Common myeloid progenitor, CD34-positive (primary cell): ENCODE measurements around the gene ZNF84. TPM values are rescaled to one million over a fixed set of nuclear protein-coding genes. Genes with fewer than 3 reads are reported as not detected.
A peak's percentile ranks its signal among the peaks of the same experiment; 100 is the strongest.

ENCODE experiments used
- CTCF ChIA-PET: fragments of 350-600 bp; sonication (Branson Sonifier 250); formaldehyde crosslinking; loops from one replicate; lab custom pipeline; 2021; ENCODE audit warnings: antibody characterized with exemption; lab: Charles Lee
- POLR2A ChIA-PET: fragments of 350-600 bp; sonication (Branson Sonifier 250); formaldehyde crosslinking; loops from one replicate; lab custom pipeline; 2021; ENCODE audit warnings: antibody characterized with exemption; lab: Charles Lee
- DNase-seq, 3 donors: peaks; one replicate each; pipeline versions ENCODE4 v3.0.0 to v3.0.0-alpha.2; 2013
- H3K27ac ChIP-seq, 2 experiments: 1 replicate in 1 of 2; 2 replicates in 1 of 2; pipeline ENCODE4 v1.7.0; 2013; ENCODE audit warnings: inconsistent platforms in 2 of 2, low read length in 2 of 2, mild to moderate bottlenecking in 2 of 2, low read depth in 1 of 2, moderate library complexity in 1 of 2; ENCODE audit not compliant: severe bottlenecking in 2 of 2, insufficient read depth in 1 of 2, poor library complexity in 1 of 2
- H3K27me3 ChIP-seq, 5 experiments: replicated peaks in 2 of 5; 1 replicate in 3 of 5; 2 replicates in 2 of 5; pipeline versions ENCODE4 v1.6.1 to v1.7.0; 2013; ENCODE audit warnings: low read length in 4 of 5, mild to moderate bottlenecking in 2 of 5, moderate library complexity in 2 of 5, inconsistent platforms in 1 of 5; ENCODE audit not compliant: insufficient read depth in 5 of 5, control insufficient read depth in 4 of 5
- H3K36me3 ChIP-seq, 4 experiments: 1 replicate in 2 of 4; 2 replicates in 2 of 4; pipeline versions ENCODE4 v1.6.1 to v1.7.0; 2013; ENCODE audit warnings: low read length in 3 of 4, control low read depth in 1 of 4, mild to moderate bottlenecking in 1 of 4; ENCODE audit not compliant: control insufficient read depth in 4 of 4, insufficient read depth in 4 of 4
- H3K4me1 ChIP-seq, 4 experiments: 1 replicate in 3 of 4; 2 replicates in 1 of 4; pipeline versions ENCODE4 v1.6.1 to v1.7.1; 2013; ENCODE audit warnings: low read length in 3 of 4, mild to moderate bottlenecking in 3 of 4, control low read depth in 1 of 4, inconsistent platforms in 1 of 4, moderate library complexity in 1 of 4; ENCODE audit not compliant: control insufficient read depth in 4 of 4, insufficient read depth in 4 of 4; ENCODE audit errors: control extremely low read depth in 1 of 4
- H3K4me3 ChIP-seq, 7 experiments: 1 replicate in 4 of 7; 2 replicates in 3 of 7; pipeline versions ENCODE4 v1.5.1 to v1.7.0; 2013; ENCODE audit warnings: mild to moderate bottlenecking in 7 of 7, low read length in 6 of 7, moderate library complexity in 6 of 7, inconsistent platforms in 2 of 7, low read depth in 2 of 7, control low read depth in 1 of 7; ENCODE audit not compliant: insufficient read depth in 4 of 7, control insufficient read depth in 1 of 7; ENCODE audit errors: extremely low read depth in 1 of 7
- H3K9me3 ChIP-seq, 5 experiments: 1 replicate in 4 of 5; 2 replicates in 1 of 5; pipeline versions ENCODE4 v1.6.1 to v1.7.1; 2013; ENCODE audit warnings: low read length in 4 of 5, mild to moderate bottlenecking in 2 of 5, inconsistent platforms in 1 of 5, low read depth in 1 of 5, moderate library complexity in 1 of 5; ENCODE audit not compliant: control insufficient read depth in 4 of 5, insufficient read depth in 2 of 5; ENCODE audit errors: control extremely low read depth in 1 of 5
- WGBS: methylation state at CpG from one replicate; pipeline ENCODE4 v1.1.5; 2013; ENCODE audit not compliant: insufficient coverage; 5-methylcytosine and 5-hydroxymethylcytosine counted together
- polyA plus RNA-seq: library from polyadenylated mRNA; unstranded; fragments of 120-200 nt; gene quantifications from one replicate; pipeline ENCODE4 v1.2.1, GENCODE V29; 2013

Gene ZNF84
- polyA plus RNA-seq, result 42.7 TPM

- ChIA-PET POLR2A (interaction anchor here (0.6 to 1.1 kb wide), 4 partner anchors 51 to 192 kb away, joined by 3 to 4 read pairs (median 4); partner anchors contain the start of genes ZNF26 and ZNF891), CTCF (interaction anchor here (1.2 kb wide), 1 partner anchor 9 kb away, joined by 3 read pairs; no protein-coding TSS in a partner anchor)
- peak; percentile 100 for DNase-seq
- H3K27me3 ChIP-seq, result no peaks in the 10 kb centered on the region
- H3K27ac ChIP-seq, result peak within 1 kb of the TSS; percentile 74 to 92
- under 1% methylated on average over 77 of the region's 103 CpGs for WGBS
- H3K9me3 ChIP-seq, result peaks cover 15 to 61% (median 39%) of the 10 kb centered on the region in 5 experiments
- H3K4me1 ChIP-seq, result peaks cover 0 to 9% (median 0%) of the 10 kb centered on the region in 4 experiments
- peak within 1 kb of the TSS; percentile 61 to 90 (median 76) for H3K4me3 ChIP-seq
- peaks cover 16 to 34% (median 24%) of the 10 kb centered on the region in 4 experiments for H3K36me3 ChIP-seq
Measured at GRCh38 chr12:133037207-133038005, at the start of gene ZNF84. Gene ZNF84, plus strand, starts transcription at chr12:133037509. Its CDS starts 3,959 bp downstream, at chr12:133041468.

- Histone ChIP-seq H3K27ac (no peak overlapping the region), H3K9me3 (peaks cover 16 to 90% (median 63%) of the 10 kb centered on the region in 5 experiments), H3K27me3 (no peaks in the 10 kb centered on the region), H3K4me1 (no peaks in the 10 kb centered on the region), H3K4me3 (no peak overlapping the region), H3K36me3 (peaks cover 6 to 53% (median 28%) of the 10 kb centered on the region in 4 experiments)
- CTCF ChIA-PET, result interaction anchor here (1.0 kb wide), 2 partner anchors 11 to 48 kb away, joined by 3 read pairs; no protein-coding TSS in a partner anchor
- WGBS, result 50% methylated on average over 1 of the region's 1 CpG
- POLR2A ChIA-PET, result no interaction called here
- peak in 2 of 3 donors; percentile 31 to 61 for DNase-seq
Measured at GRCh38 chr12:132998741-132999140, 38.6 kb upstream of the ZNF84 start.

DNA sequence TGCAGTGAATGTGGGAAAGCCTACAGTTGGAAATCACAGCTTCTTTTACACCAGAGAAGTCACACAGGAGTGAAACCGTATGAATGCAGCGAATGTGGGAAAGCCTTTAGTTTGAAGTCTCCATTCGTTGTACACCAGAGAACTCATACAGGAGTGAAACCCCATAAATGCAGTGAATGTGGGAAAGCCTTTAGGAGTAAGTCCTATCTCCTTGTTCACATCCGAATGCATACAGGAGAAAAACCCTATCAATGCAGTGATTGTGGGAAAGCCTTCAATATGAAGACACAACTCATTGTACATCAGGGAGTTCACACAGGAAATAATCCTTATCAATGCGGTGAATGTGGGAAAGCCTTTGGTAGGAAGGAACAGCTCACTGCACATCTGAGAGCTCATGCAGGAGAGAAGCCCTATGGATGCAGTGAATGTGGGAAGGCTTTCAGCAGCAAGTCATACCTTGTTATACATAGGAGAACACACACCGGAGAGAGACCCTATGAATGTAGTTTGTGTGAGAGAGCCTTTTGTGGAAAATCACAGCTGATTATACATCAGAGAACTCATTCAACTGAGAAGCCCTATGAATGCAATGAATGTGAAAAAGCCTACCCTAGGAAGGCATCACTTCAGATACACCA lies 26.5 kb upstream of the ZNF84 start:
- CTCF ChIA-PET, result interaction anchor here (0.8 kb wide), 1 partner anchor 11 kb away, joined by 4 read pairs; no protein-coding TSS in a partner anchor
- WGBS, result 93% methylated on average over 5 of the region's 6 CpGs
- H3K9me3 ChIP-seq, result peaks cover 32 to 87% (median 75%) of the 10 kb centered on the region in 5 experiments

GRCh38 chr12:133023566-133023965 lies 13.7 kb upstream of the ZNF84 start:
- Histone ChIP-seq H3K27ac (no peak overlapping the region), H3K36me3 (peaks cover 0 to 7% (median 2%) of the 10 kb centered on the region in 4 experiments), H3K4me3 (no peak overlapping the region), H3K4me1 (no peaks in the 10 kb centered on the region), H3K27me3 (no peaks in the 10 kb centered on the region), H3K9me3 (peaks cover 9 to 62% (median 28%) of the 10 kb centered on the region in 5 experiments)
- no peak for DNase-seq
- ChIA-PET POLR2A (no interaction called here), CTCF (no interaction called here)
- 90% methylated on average over 2 of the region's 2 CpGs for WGBS

More for the DNA sequence above, 26.5 kb upstream of the ZNF84 start:
- peak overlapping the region in 1 of 7 experiments; percentile 22 for H3K4me3 ChIP-seq
- DNase-seq, result no peak
- no peaks in the 10 kb centered on the region for H3K27me3 ChIP-seq
- H3K36me3 ChIP-seq, result peaks cover 45 to 92% (median 68%) of the 10 kb centered on the region in 4 experiments
- H3K27ac ChIP-seq, result no peak overlapping the region
- POLR2A ChIA-PET, result no interaction called here
- no peaks in the 10 kb centered on the region for H3K4me1 ChIP-seq

DNA sequence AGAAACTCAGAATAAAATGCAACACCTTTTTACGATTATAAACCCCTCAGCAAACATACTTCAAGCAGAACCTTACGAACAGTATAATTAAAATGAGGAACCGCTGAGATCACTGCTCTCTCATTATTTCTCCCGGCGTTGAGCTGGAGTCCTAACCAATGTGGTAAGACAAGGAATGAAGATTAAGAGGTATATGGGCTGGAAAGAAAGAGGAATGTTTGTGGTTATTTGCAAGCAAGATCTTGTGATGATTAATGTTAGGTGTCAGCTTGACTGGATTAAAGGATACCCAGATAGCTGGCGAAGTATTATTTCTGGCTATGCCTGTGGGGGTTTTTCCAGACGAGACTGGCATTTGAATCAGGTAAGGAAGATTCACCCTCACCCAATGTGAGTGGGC lies 10.3 kb upstream of the ZNF84 start:
- Histone ChIP-seq H3K27ac (no peak overlapping the region), H3K4me1 (no peaks in the 10 kb centered on the region), H3K9me3 (peaks cover 8 to 62% (median 31%) of the 10 kb centered on the region in 5 experiments), H3K4me3 (no peak overlapping the region), H3K36me3 (no peaks in the 10 kb centered on the region), H3K27me3 (no peaks in the 10 kb centered on the region)
- ChIA-PET CTCF (no interaction called here), POLR2A (no interaction called here)
- 98% methylated on average over 5 of the region's 7 CpGs for WGBS
- no peak for DNase-seq

DNA sequence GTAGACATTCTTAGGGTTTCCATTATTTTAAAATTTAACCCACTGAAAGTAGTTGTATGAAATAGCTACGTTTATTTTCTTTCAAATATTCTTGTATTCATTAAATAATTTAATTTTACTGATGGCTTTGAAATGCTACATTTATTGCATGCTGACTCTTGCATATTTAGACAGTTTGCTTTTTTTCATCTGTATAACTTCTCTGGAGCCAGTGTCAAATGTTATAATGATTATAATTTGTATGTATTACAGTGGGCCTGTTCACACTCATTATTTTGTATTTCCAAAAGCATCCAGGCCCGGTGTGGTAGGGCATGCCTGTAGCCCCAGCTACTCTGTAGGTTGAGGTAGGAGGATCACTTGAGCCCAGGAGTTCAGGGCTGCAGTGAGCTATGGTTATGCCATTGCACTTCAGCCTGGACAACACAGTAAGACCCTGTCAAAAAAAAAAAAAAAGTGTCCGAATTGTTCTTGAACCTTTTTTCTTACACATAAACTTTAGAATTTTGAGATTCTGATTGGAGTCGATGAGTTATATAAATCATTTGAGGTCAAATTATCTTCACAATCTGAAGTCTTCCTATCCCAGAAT lies 905 bp downstream of the ZNF84 start:
- POLR2A ChIA-PET, result interaction anchor here (0.6 to 1.1 kb wide), 3 partner anchors 52 to 191 kb away, joined by 3 to 4 read pairs (median 3); partner anchors contain the start of genes ZNF26 and ZNF891
- WGBS, result no CpG with 5 or more reads among the region's 4 CpGs
- peaks cover 21 to 42% (median 30%) of the 10 kb centered on the region in 4 experiments for H3K36me3 ChIP-seq
- H3K27ac ChIP-seq, result peak overlapping the region; percentile 74 to 92
- H3K27me3 ChIP-seq, result no peaks in the 10 kb centered on the region
- H3K4me1 ChIP-seq, result peaks cover 0 to 9% (median 0%) of the 10 kb centered on the region in 4 experiments
- CTCF ChIA-PET, result interaction anchor here (1.2 kb wide), 1 partner anchor 10 kb away, joined by 3 read pairs; no protein-coding TSS in a partner anchor
- H3K9me3 ChIP-seq, result peaks cover 15 to 65% (median 47%) of the 10 kb centered on the region in 5 experiments
- H3K4me3 ChIP-seq, result peak overlapping the region in 6 of 7 experiments; percentile 68 to 90 (median 76)
- DNase-seq, result peak in 2 of 3 donors; percentile 28 to 43
